Eye (tissue), 1 donor: Measurements from ENCODE around the gene SNRPB2.

Experiments
- DNase-seq: peaks from one replicate; pipeline ENCODE4 v3.0.0-alpha.2; 2015

SNRPB2 gene

GRCh38 chr20:16740365-16741072, 10.7 kb downstream of the SNRPB2 start:
- no peak for DNase-seq

GRCh38 chr20:16744178-16744807, 14.5 kb downstream of the SNRPB2 start:
- DNase-seq: no peak

GRCh38 chr20:16745204-16745603, 15.4 kb downstream of the SNRPB2 start:
- DNase-seq: no peak

GRCh38 chr20:16747291-16747811, 17.5 kb downstream of the SNRPB2 start:
- no peak for DNase-seq

- peak; percentile 11 for DNase-seq
These were observed 18.6 kb downstream of the SNRPB2 start, which contains the start of gene OTOR for GRCh38 chr20:16748308-16748900. OTOR (plus strand) TSS chr20:16748358; CDS start chr20:16748402, 44 bp downstream.

- DNase-seq: no peak
These were observed 19.7 kb downstream of the SNRPB2 start for GRCh38 chr20:16749573-16749972.

DNA sequence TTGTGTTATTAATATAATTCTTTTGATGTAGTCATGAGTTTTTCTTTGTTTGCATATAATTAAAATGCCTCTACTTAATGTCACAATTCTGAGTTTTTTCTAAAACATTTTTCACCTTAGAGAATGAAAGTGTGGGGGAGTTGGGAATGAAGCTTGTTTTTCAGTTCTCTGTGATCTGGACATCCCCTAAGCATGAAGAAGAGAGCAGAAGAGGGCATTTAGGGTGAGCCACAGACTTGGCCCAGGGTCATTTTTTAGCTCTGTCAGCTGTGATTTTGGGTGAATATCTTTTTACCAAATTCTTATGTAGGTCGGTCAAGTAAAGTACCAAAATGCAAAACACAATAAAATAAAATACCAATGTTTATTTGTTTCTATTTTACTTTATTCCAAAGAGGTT, 22.3 kb downstream of the SNRPB2 start:
- DNase-seq: no peak

DNA sequence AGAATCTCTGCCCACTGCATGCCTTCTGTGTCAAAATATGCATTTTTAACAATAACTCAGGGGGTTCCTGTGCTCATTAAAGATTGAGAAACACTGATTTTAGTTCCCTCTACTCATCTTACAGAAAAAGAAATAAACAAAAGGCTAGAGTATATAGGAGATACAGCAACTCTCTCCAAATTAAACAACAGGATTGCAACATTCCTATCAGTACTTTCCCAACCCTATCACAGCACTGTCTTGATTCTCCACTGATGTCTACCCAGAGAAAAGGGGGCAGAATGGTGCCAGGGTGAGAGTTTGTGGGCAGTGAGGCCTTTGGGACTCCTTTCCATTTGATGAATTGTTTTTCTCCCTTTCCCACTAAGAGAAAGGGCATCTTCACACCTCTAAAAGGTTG, 23.1 kb downstream of the SNRPB2 start:
- no peak for DNase-seq

DNA sequence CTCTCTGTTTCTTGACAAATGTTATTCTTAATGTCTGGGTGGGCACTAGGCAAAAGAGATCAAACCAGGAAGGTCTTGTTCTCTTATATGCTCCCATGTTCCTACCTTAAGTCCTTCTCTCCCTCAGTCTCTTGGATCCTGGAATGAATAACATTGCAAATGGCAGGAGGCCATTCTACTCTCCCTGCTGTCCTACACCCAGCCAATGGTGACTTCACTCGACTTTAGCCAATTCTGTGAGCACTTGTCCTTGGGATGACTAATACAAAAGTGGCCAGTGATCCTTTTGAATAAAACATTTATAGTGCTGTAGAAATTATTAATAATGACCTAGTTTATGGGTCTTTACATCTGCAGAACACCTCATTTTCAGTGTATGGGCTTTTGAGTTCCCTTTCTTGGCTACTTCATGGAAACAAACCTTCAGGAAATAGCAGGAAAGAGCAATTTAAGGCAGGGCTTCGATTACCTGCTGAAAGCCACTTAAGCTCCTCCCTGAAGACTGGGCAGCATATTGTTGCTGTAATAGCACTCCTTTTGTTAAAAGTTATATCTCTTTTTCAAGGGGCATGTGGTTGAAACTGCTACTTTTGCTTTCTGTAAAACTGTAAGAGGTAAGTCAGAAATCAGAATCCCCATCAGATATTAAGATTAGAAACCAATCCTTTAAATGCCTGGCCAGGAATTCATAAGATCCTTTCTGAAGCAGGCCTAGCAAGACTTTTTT, 28.8 kb downstream of the SNRPB2 start:
- DNase-seq: no peak

DNA sequence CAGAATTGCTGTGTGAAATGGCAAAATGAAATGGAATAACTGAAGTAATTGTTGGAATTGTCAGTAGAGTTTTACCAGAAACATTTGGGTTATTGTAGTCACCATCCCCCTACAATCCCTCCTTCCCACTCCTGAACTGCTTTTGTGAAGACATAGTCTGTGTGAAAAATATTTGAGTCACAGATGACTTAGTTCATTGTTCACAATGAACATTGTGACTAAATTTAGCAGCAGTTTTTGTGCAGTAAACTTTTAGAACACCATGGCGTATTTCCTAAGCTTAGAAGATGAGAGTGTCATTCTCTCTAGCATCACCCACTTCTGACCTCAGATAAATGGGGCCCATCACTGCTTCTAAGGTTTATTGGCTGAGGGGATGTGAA, 29.3 kb downstream of the SNRPB2 start:
- no peak for DNase-seq

DNA sequence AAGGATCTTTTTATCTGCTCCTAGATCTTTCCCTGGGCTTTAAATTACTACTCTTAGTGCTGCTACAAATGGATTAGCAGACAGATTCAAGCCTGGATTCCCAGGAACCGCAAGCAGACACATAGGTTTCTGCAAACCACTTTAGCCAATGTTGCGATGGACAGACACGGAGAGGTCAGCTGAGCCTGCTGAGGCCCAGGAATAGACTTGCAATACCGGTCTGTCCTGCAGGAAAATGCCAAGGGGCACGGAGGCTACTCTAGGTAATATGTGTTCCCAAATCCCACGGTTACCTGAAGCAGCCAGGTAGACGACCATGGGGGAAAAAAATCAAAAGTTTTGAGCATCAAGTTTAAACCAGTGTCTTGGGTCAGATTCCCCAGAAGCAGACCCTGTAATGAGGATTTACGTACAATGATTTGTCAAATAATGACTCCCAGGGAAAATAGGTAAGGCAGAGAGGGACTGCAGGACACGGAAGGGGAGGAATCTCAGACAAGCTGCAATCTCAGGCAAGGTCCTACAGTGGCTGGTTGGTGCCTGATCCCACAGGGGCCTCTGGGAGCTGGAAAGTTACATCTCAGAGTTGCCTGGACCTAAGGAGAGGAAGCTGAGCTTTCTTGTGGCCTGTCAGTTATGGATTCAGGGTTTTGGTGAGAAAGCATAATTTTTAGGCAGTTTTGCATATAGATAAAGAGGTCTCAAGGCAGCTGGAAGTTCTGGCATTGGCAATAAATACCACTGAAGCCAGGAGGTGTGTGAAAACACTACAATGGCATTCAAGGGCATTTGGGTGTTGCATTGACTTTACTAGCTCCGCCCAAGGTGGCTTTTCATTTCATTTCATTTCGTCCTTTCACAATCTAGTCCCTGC, 30.8 kb downstream of the SNRPB2 start:
- no peak for DNase-seq

DNA sequence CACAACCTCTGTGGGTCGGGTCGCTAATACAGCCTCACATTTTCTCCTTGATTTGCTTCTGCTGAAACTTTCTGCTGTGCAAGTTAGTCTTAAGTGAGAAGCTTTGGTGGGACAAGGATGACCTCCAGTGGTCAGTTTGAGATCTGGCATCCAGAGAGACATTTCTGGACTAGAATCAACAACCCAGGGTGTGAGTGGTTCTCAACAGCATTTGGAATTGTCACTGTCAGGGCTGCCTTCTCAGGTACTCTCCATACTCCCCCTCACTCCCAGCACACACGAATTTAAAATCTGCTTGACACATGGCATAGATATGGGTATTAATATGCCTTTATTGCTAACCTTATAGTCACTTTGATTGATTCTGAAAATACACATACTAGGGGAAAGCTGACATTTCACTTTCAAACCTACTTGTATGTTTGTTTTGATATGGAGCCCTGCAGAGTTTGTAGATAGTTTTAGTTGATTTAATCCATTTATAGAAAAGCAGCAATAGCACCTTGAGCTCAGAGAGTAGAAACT, 31.5 kb downstream of the SNRPB2 start:
- DNase-seq: peak; percentile 90

- DNase-seq: no peak
These were observed 34.7 kb downstream of the SNRPB2 start for GRCh38 chr20:16764560-16764959.

DNA sequence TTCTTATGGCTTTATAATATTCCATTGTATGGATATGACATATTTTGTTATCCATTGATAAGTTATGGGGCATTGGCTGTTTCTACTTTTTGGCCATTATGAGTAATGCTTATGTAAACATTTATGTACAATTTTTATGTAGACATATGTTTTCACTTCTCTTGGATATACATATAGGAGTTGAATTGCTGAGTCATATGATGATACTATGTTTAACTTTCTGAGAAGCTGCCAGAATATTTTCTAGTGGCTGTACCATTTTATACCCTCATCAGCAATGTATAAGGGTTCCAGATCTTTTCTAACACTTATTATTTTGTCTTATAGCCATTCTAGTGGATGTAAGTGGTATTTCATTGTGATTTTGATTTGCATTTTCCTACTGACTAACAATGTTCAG, 41.4 kb downstream of the SNRPB2 start:
- DNase-seq: no peak

- no peak for DNase-seq
These were observed 46.1 kb downstream of the SNRPB2 start for GRCh38 chr20:16775961-16776360.

GRCh38 chr20:16777126-16777525, 47.3 kb downstream of the SNRPB2 start:
- peak; percentile 60 for DNase-seq

GRCh38 chr20:16778159-16778558, 48.3 kb downstream of the SNRPB2 start:
- no peak for DNase-seq

DNA sequence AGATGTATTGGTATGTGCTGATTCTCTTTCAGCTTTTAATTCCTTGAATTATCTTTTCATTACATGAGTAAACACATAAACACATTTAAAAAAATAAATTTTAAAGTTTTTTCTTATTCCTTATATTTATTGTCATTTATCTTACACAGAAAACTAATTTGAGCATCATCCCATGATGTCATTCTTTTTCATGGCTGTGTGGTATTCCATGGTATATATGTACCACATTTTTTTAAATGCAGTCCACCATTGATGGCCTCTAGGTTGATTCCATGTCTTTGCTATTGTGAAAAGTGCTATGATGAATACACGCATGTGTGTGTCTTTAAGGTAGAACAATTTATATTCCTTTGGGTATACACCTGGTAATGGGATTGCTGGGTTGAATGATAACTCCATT, 51.7 kb downstream of the SNRPB2 start:
- DNase-seq: no peak

GRCh38 chr20:16785226-16785625, 55.4 kb downstream of the SNRPB2 start:
- no peak for DNase-seq
